MCF 10A (cell line): ENCODE measurements around the gene MKNK2. TPM values are rescaled to one million over a fixed set of nuclear protein-coding genes. Genes with fewer than 3 reads are reported as not detected.
"Not testable (repeated sequence)": the region's sequence is repeated elsewhere in the genome, so short reads cannot be mapped to it uniquely, and the experiment has no call there.

ENCODE experiments used
- BruUV-seq: library from RNA; stranded (reverse); fragments of 400-500 nt; replicated peaks from 2 replicates; lab custom pipeline; 2021; lab: Mats Ljungman, UMichigan
- CTCF ChIA-PET: fragments of 300-600 bp; sonication (Branson Sonifier 250); formaldehyde crosslinking; extraction: SDS; loops from one replicate; lab custom pipeline; 2021; ENCODE audit warnings: antibody characterized with exemption, inconsistent platforms; lab: Yijun Ruan, JAX
- POLR2A ChIA-PET: fragments of 300-600, 350-650 bp; sonication (Branson Sonifier 250); formaldehyde crosslinking; extraction: SDS; loops from one replicate; lab custom pipeline; 2020; ENCODE audit warnings: antibody characterized with exemption, inconsistent platforms; lab: Yijun Ruan, JAX
- DNase-seq: peaks from one replicate; pipeline ENCODE4 v3.0.0-alpha.2; 2018; ENCODE audit not compliant: unreplicated experiment
- H3K27ac Mint-ChIP-seq: one replicate; pipeline ENCODE4 v1.8.0; 2022; ENCODE audit warnings: mild to moderate bottlenecking, low read depth, mixed read lengths; ENCODE audit not compliant: unreplicated experiment
- H3K27me3 Mint-ChIP-seq: one replicate; pipeline ENCODE4 v1.8.0; 2022; ENCODE audit warnings: mixed read lengths; ENCODE audit not compliant: insufficient read depth, unreplicated experiment
- H3K36me3 Mint-ChIP-seq: one replicate; pipeline ENCODE4 v1.8.0; 2022; ENCODE audit warnings: mild to moderate bottlenecking, moderate library complexity, mixed read lengths; ENCODE audit not compliant: insufficient read depth, unreplicated experiment
- H3K4me1 Mint-ChIP-seq: one replicate; pipeline ENCODE4 v1.8.0; 2022; ENCODE audit warnings: mixed read lengths; ENCODE audit not compliant: insufficient read depth, unreplicated experiment
- H3K4me3 Mint-ChIP-seq: one replicate; pipeline ENCODE4 v1.8.0; 2022; ENCODE audit warnings: mild to moderate bottlenecking, moderate library complexity, mixed read lengths; ENCODE audit not compliant: unreplicated experiment
- H3K9me3 Mint-ChIP-seq: one replicate; pipeline ENCODE4 v1.8.0; 2022; ENCODE audit warnings: mixed read lengths; ENCODE audit not compliant: unreplicated experiment
- intact Hi-C: fragments of 100-400 bp; cut with micrococcal nuclease; formaldehyde crosslinking; loops from 2 replicates; pipeline ENCODE4 v1.14.1; 2022
- total RNA-seq: library from RNA; stranded (reverse); gene quantifications from 2 replicates; pipeline ENCODE4 v1.2.3, GENCODE V29; 2022
- TF ChIP-seq, protein P1 (sequence below): fragments of 200-600 bp; IDR thresholded peaks from one replicate; pipeline ENCODE4 v1.8.0; 2022; ENCODE audit warnings: antibody characterized with exemption, mild to moderate bottlenecking; ENCODE audit not compliant: unreplicated experiment

The MKNK2 gene
- total RNA-seq, 1 experiment from 2014 or later: 146 TPM

DNA sequence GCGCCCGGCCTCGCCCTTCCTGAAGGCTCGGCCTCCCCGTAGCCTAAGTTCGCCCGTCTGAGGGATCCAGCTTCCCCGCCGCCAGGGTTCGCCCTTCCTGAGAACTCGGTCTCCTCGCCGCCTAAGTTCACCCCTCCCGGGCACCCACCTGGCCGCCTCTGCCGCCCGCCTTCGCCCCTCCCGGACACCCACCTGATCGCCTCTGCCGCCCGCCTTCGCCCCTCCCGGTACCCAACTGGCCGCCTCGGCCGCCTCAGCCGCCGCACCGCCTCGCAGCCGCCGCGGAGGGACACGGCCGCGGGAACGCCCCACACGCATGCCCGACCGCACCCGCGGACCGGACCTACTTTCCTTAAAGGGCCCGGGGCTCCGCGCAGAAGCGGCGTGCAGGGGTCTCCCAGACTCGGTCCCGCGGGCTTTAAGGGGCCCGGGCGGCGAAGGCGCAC is 45.0 kb upstream of the MKNK2 start, which contains the start of gene MOB3A:
MOB3A (minus strand) TSS at position 293 of the 446 bp plus-strand sequence. CDS start 17,766 bp downstream, outside the sequence.
- intact Hi-C loops: no loop called here
- Mint-ChIP-seq H3K4me3 (peak within 1 kb of the TSS; percentile 96), H3K36me3 (peaks cover 16% of the 10 kb centered on the region), H3K27me3 (no peaks in the 10 kb centered on the region), H3K27ac (peak within 1 kb of the TSS; percentile 92), H3K9me3 (no peaks in the 10 kb centered on the region), H3K4me1 (peaks cover 7% of the 10 kb centered on the region)
- peak; percentile 89 for DNase-seq
- TF ChIP-seq, protein P1, sequence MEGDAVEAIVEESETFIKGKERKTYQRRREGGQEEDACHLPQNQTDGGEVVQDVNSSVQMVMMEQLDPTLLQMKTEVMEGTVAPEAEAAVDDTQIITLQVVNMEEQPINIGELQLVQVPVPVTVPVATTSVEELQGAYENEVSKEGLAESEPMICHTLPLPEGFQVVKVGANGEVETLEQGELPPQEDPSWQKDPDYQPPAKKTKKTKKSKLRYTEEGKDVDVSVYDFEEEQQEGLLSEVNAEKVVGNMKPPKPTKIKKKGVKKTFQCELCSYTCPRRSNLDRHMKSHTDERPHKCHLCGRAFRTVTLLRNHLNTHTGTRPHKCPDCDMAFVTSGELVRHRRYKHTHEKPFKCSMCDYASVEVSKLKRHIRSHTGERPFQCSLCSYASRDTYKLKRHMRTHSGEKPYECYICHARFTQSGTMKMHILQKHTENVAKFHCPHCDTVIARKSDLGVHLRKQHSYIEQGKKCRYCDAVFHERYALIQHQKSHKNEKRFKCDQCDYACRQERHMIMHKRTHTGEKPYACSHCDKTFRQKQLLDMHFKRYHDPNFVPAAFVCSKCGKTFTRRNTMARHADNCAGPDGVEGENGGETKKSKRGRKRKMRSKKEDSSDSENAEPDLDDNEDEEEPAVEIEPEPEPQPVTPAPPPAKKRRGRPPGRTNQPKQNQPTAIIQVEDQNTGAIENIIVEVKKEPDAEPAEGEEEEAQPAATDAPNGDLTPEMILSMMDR: peak; percentile 46
- ChIA-PET CTCF (interaction anchor here (0.7 to 0.9 kb wide), 2 partner anchors 13 to 60 kb away, joined by 3 read pairs; no protein-coding TSS in a partner anchor), POLR2A (interaction anchor here (0.7 to 1.7 kb wide), 7 partner anchors 9 to 76 kb away, joined by 3 to 6 read pairs (median 3); no protein-coding TSS in a partner anchor)
- no TSS peak for BruUV-seq

DNA sequence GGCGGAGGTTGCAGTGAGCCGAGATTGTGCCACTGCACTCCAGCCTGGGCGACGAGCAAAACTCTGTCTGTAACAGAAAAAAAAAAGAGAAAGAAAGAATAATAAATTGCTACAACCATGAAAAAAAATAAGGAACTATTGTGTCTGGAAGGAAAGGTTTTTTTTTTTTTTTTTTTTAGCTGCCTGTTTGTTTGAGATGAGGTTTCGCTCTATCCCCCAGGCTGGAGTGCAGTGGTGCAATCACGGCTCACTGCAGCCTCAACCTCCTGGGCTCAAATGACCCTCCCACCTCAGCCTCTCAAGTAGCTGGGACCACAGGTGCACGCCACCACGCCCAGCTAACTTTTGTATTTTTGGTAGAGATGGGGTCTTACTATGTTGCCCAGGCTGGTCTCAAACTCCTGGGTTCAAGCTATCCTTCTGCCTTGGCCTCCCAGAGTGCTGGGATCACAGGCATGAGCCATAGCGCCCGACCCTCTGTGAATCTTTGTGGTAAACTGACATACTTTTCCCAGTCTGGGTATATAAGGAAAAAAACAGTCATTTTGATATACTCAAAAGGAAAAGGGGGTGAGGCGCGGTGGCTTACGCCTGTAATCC is 41.0 kb upstream of the MKNK2 start:
- H3K4me3 Mint-ChIP-seq, H3K27me3 Mint-ChIP-seq, DNase-seq, H3K27ac Mint-ChIP-seq, H3K9me3 Mint-ChIP-seq, BruUV-seq: not testable (repeated sequence)
- POLR2A ChIA-PET: interaction anchor here (0.7 to 1.9 kb wide), 7 partner anchors 32 to 1022 kb away, joined by 3 to 6 read pairs (median 3); partner anchors contain the start of gene BTBD2
- peaks cover 23% of the 10 kb centered on the region for H3K36me3 Mint-ChIP-seq
- peaks cover 36% of the 10 kb centered on the region for H3K4me1 Mint-ChIP-seq
- intact Hi-C loops: loop anchor here (2.0 kb wide), 1 partner anchor 73 kb away; no protein-coding TSS in a partner anchor
- CTCF ChIA-PET: interaction anchor here (0.7 to 0.8 kb wide), 2 partner anchors 72 to 172 kb away, joined by 3 read pairs; no protein-coding TSS in a partner anchor

DNA sequence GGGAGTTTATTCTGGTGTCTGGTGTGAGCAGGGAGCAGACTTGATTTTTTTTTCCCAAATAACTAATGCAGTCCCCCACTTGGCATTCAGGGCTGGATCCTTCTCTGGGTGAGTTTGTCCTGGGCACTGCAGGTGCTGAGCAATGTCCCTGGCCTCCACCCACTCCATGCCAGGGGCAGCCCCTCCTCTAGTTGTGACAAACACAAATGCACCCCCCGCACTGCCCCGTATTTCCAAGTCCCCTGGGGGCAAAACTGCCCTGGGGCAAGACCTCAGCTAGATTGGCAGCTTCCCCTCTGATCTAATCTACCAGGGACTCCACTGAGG is 38.6 kb upstream of the MKNK2 start:
- CTCF ChIA-PET: no interaction called here
- POLR2A ChIA-PET: interaction anchor here (0.6 to 2.7 kb wide), 11 partner anchors 9 to 213 kb away, joined by 3 to 15 read pairs (median 4); no protein-coding TSS in a partner anchor
- Mint-ChIP-seq H3K4me3 (peak overlapping the region; percentile 62), H3K27ac (peak overlapping the region; percentile 85), H3K36me3 (peaks cover 33% of the 10 kb centered on the region), H3K4me1 (peaks cover 47% of the 10 kb centered on the region), H3K27me3 (no peaks in the 10 kb centered on the region), H3K9me3 (no peaks in the 10 kb centered on the region)
- DNase-seq: peak; percentile 37
- intact Hi-C loops: loop anchor here (2.0 kb wide), 1 partner anchor 71 kb away; no protein-coding TSS in a partner anchor
- TF ChIP-seq, protein P1: no peak
- BruUV-seq: no TSS peak

DNA sequence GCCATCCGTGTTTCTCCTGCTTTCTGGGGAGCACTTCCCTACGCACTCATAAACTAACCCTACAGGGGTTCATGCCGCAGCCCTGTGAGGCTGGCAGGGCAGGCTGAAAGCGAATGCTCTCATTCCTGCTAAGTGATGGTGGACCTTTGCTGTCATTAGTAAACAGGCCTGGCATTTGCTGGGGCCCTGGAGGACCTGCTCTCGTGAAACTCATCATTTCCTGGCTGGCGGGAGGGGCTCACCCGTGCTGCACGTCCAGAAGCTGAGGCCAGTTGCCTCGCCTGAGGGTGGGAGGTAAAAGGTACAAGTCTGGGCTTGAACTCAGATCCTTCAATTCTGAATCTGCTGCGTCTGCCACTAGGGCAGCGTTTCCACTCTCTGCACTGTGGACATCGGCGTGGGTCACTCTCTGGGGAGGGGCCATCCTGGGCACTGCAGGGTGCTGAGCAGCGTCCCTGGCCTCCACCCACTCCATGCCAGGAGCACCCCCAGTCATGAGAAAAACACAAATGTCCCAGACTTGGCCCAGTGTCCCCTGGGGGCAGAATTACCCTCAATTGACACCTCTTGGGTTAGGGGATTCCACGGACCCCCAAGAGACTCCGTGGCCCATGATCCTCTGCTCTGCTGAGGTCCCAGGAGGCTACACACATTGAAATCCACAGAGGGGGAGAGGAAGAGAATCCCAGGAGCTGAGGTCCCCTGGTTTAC is 38.1 kb upstream of the MKNK2 start:
- peak overlapping the region; percentile 85 for H3K27ac Mint-ChIP-seq
- peaks cover 31% of the 10 kb centered on the region for H3K36me3 Mint-ChIP-seq
- TF ChIP-seq, protein P1: peak; percentile 5
- H3K9me3 Mint-ChIP-seq: no peaks in the 10 kb centered on the region
- intact Hi-C loops: no loop called here
- peak; percentile 89 for DNase-seq
- no TSS peak for BruUV-seq
- no peaks in the 10 kb centered on the region for H3K27me3 Mint-ChIP-seq
- peaks cover 43% of the 10 kb centered on the region for H3K4me1 Mint-ChIP-seq
- ChIA-PET CTCF (no interaction called here), POLR2A (interaction anchor here (0.9 to 2.7 kb wide), 10 partner anchors 9 to 213 kb away, joined by 3 to 15 read pairs (median 4); no protein-coding TSS in a partner anchor)
- peak overlapping the region; percentile 62 for H3K4me3 Mint-ChIP-seq
